Prostate gland (tissue), 2 donors: ENCODE results near the gene B3GNT2.

ENCODE experiments used
- POLR2A ChIP-seq: fragments of 450-650 bp; IDR thresholded peaks from one replicate; pipeline ENCODE4 v1.6.1; 2016; ENCODE audit warnings: antibody characterized with exemption, mild to moderate bottlenecking
- POLR2AphosphoS5 ChIP-seq: sonication (generic); formaldehyde crosslinking; IDR thresholded peaks from one replicate; pipeline ENCODE4 v1.6.1; 2017; ENCODE audit warnings: antibody characterized with exemption
- TF ChIP-seq, protein P1 (sequence below), 4 experiments: fragments of 200-600 bp in 2 of 4; fragments of 450-650 bp in 2 of 4; sonication (generic) in 2 of 4; IDR thresholded peaks; 1 replicate in 3 of 4; 2 replicates in 1 of 4; pipeline ENCODE4 v1.5.1; 2016 to 2019; ENCODE audit warnings: antibody characterized with exemption in 4 of 4, mild to moderate bottlenecking in 2 of 4, moderate library complexity in 2 of 4

DNA sequence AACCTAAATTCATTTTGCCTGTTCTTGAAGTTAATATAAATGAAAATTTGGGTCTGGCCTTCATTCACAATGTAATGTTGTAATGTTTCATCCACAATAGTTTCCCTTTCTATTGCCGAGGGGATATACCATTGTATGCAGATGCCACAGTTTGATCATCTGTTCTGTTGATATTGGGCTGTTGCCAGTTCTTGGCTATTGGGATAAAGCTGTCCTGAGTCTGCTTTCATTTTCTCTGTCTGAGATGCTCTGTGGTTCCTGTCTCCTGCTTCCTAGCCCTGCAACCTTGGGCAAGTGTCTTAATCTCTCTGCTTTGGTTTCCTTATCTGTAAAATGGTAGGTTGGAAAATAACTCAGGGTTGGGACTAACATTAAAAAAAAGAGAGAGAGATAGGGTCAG is 25.2 kb downstream of the B3GNT2 start:
- TF ChIP-seq, protein P1, sequence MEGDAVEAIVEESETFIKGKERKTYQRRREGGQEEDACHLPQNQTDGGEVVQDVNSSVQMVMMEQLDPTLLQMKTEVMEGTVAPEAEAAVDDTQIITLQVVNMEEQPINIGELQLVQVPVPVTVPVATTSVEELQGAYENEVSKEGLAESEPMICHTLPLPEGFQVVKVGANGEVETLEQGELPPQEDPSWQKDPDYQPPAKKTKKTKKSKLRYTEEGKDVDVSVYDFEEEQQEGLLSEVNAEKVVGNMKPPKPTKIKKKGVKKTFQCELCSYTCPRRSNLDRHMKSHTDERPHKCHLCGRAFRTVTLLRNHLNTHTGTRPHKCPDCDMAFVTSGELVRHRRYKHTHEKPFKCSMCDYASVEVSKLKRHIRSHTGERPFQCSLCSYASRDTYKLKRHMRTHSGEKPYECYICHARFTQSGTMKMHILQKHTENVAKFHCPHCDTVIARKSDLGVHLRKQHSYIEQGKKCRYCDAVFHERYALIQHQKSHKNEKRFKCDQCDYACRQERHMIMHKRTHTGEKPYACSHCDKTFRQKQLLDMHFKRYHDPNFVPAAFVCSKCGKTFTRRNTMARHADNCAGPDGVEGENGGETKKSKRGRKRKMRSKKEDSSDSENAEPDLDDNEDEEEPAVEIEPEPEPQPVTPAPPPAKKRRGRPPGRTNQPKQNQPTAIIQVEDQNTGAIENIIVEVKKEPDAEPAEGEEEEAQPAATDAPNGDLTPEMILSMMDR (IDR thresholded peaks at IDR 0.05) = no peak
- TF ChIP-seq POLR2A (no peak), POLR2AphosphoS5 (no peak)
